H1 (cell line): ENCODE measurements around the gene CLASP2. TPM values are rescaled to one million over a fixed set of nuclear protein-coding genes. Genes with fewer than 3 reads are reported as not detected.

Experiments
- ASH2L ChIP-seq: fragments of 200-600, 300-600 bp; sonication (generic); IDR thresholded peaks from one replicate; pipeline ENCODE4 v1.7.1; 2017; ENCODE audit warnings: low read length
- BACH1 ChIP-seq: IDR thresholded peaks from 2 replicates; pipeline ENCODE4 v1.6.1; 2012; ENCODE audit warnings: low read length, improper control_type of control experiment
- BCL11A ChIP-seq, 2 experiments: IDR thresholded peaks; one replicate each; pipeline ENCODE4 v1.6.1; 2011; ENCODE audit warnings: low read depth in 2 of 2, low read length in 2 of 2, mild to moderate bottlenecking in 2 of 2
- BRCA1 ChIP-seq: IDR thresholded peaks from 2 replicates; pipeline ENCODE4 v1.6.1; 2012; ENCODE audit warnings: low read depth, low read length, improper control_type of control experiment
- CBX8 ChIP-seq: fragments of 300-800, 300-1000 bp; sonication (generic); IDR thresholded peaks from 2 replicates; pipeline ENCODE4 v1.7.1; 2016; ENCODE audit warnings: low read depth, low read length, borderline replicate concordance
- CEBPB ChIP-seq: IDR thresholded peaks from 2 replicates; pipeline ENCODE4 v1.6.1; 2012; ENCODE audit warnings: low read depth, low read length
- HDAC2 ChIP-seq, 2 experiments: fragments of 300-600 bp in 1 of 2; sonication (generic) in 1 of 2; IDR thresholded peaks; 2 replicates each; pipeline ENCODE4 v1.6.1; 2011 to 2012; ENCODE audit warnings: low read depth in 2 of 2, low read length in 2 of 2, mild to moderate bottlenecking in 2 of 2, moderate library complexity in 2 of 2, borderline replicate concordance in 1 of 2, inconsistent platforms in 1 of 2
- JUN ChIP-seq: IDR thresholded peaks from 2 replicates; pipeline ENCODE4 v1.6.1; 2011; ENCODE audit warnings: low read depth, mild to moderate bottlenecking, improper control_type of control experiment, low read length
- MAFK ChIP-seq: IDR thresholded peaks from 2 replicates; pipeline ENCODE4 v1.6.1; 2012; ENCODE audit warnings: low read depth, mild to moderate bottlenecking, improper control_type of control experiment, low read length
- MAX ChIP-seq: IDR thresholded peaks from 2 replicates; pipeline ENCODE4 v1.6.1; 2012; ENCODE audit warnings: inconsistent platforms
- NRF1 ChIP-seq: IDR thresholded peaks from 2 replicates; pipeline ENCODE4 v1.6.1; 2011; ENCODE audit warnings: mild to moderate bottlenecking, low read depth, low read length, improper control_type of control experiment
- POLR2A ChIP-seq, 2 experiments: IDR thresholded peaks; 1 replicate in 1 of 2; 2 replicates in 1 of 2; pipeline ENCODE4 v1.6.1; 2011; ENCODE audit warnings: low read depth in 2 of 2, low read length in 2 of 2, mild to moderate bottlenecking in 2 of 2; ENCODE audit errors: control extremely low read depth in 1 of 2
- POLR2AphosphoS5 ChIP-seq: IDR thresholded peaks from 2 replicates; pipeline ENCODE4 v1.6.1; 2011; ENCODE audit warnings: low read depth, low read length
- RBBP5 ChIP-seq: IDR thresholded peaks from 2 replicates; pipeline ENCODE4 v1.7.1; 2012; ENCODE audit warnings: low read depth, mild to moderate bottlenecking, inconsistent platforms, low read length, moderate library complexity, borderline replicate concordance
- SIN3A ChIP-seq, 2 experiments: IDR thresholded peaks in 1 of 2; conservative IDR thresholded peaks in 1 of 2; 2 replicates each; pipeline ENCODE4 v1.6.1; 2011 to 2012; ENCODE audit warnings: low read length in 2 of 2, improper control_type of control experiment in 1 of 2, low read depth in 1 of 2, mild to moderate bottlenecking in 1 of 2
- SIRT6 ChIP-seq: IDR thresholded peaks from one replicate; pipeline ENCODE4 v1.7.1; 2012; ENCODE audit warnings: low read length, inconsistent platforms
- SP1 ChIP-seq: IDR thresholded peaks from 2 replicates; pipeline ENCODE4 v1.6.1; 2011; ENCODE audit warnings: low read depth, low read length
- SP2 ChIP-seq: IDR thresholded peaks from 2 replicates; pipeline ENCODE4 v1.6.1; 2012; ENCODE audit warnings: mild to moderate bottlenecking, low read length, inconsistent platforms
- TBP ChIP-seq: IDR thresholded peaks from 2 replicates; pipeline ENCODE4 v1.6.1; 2011; ENCODE audit warnings: low read depth, low read length, improper control_type of control experiment
- TCF12 ChIP-seq: IDR thresholded peaks from 2 replicates; pipeline ENCODE4 v1.6.1; 2011; ENCODE audit warnings: low read depth, mild to moderate bottlenecking, low read length
- TEAD4 ChIP-seq: IDR thresholded peaks from 2 replicates; pipeline ENCODE4 v1.6.1; 2012; ENCODE audit warnings: low read depth, low read length, inconsistent platforms, mixed read lengths
- ZNF274 ChIP-seq: IDR thresholded peaks from 2 replicates; pipeline ENCODE4 v1.7.0; 2012; ENCODE audit warnings: low read length, borderline replicate concordance; ENCODE audit errors: extremely low read depth
- polyA plus RNA-seq, 7 experiments: library from polyadenylated mRNA; depleted of rRNA in 3 of 7; stranded (reverse) in 5 of 7; unstranded in 2 of 7; fragments of >200 nt in 5 of 7; fragments of 200-250 nt in 2 of 7; gene quantifications; 1 replicate in 5 of 7; 2 replicates in 1 of 7; 4 replicates in 1 of 7; pipeline versions ENCODE4 v1.2.1 to v1.2.3, GENCODE V29; 2011 to 2013; ENCODE audit warnings: missing spikeins in 2 of 7, mixed read lengths in 2 of 7
- total RNA-seq: library from RNA; stranded (reverse); fragmentation: NEBNext Ultra II Directional; extraction: Animal tissue kit (Norgen Biotek cat#: 25700); gene quantifications from 2 replicates; pipeline ENCODE4 v1.2.1, GENCODE V29; 2021
- TF ChIP-seq, protein P1 (sequence below): IDR thresholded peaks from 2 replicates; pipeline ENCODE4 v1.6.1; 2011; ENCODE audit warnings: low read depth, mild to moderate bottlenecking, low read length; ENCODE audit not compliant: insufficient read depth
- TF ChIP-seq, protein P2 (sequence below): IDR thresholded peaks from 2 replicates; pipeline ENCODE4 v1.6.1; 2012; ENCODE audit warnings: inconsistent platforms

CLASP2 gene
- total and polyA plus RNA-seq, 2 of the 8 experiments (the other 6 are each of a cell fraction or from before 2014, with no cell fraction given), result 21.7 to 58.0 TPM

- TF ChIP-seq TBP (no peak), ZNF274 (no peak), HDAC2 (IDR thresholded peaks at IDR 0.05; ENCODE audit: borderline replicate concordance in 1 of 2, low read depth in 2 of 2, low read length in 2 of 2) (peak in 1 of 2 experiments; percentile 23; a peak in 1 of 4 replicates), MAX (no peak), SIRT6 (no peak), SP2 (no peak), RBBP5 (0 out of 2 replicates have a peak, but pooled peaks have one; percentile 21), CEBPB (no peak), MAFK (no peak), TEAD4 (no peak), SP1 (peak; percentile 23; the same call in 1 of the 2 replicates), SIN3A (conservative IDR thresholded peaks at IDR 0.05 in 1 of 2, IDR thresholded peaks at IDR 0.05 in 1 of 2; ENCODE audit: low read depth in 1 of 2, low read length in 2 of 2) (peak; percentile 17 to 56; a peak in 1 of 4 replicates), TCF12 (peak; percentile 74; the same call in 1 of the 2 replicates), CBX8 (no peak), JUN (no peak), BACH1 (no peak), BRCA1 (no peak), NRF1 (peak; percentile 41; the same call in 1 of the 2 replicates), POLR2AphosphoS5 (no peak), POLR2A (IDR thresholded peaks at IDR 0.05; ENCODE audit: control extremely low read depth in 1 of 2, low read depth in 2 of 2, low read length in 2 of 2) (no peak), BCL11A (IDR thresholded peaks at IDR 0.05; ENCODE audit: low read depth in 2 of 2, low read length in 2 of 2) (no peak), ASH2L (peak; percentile 82)
- TF ChIP-seq, protein P1, sequence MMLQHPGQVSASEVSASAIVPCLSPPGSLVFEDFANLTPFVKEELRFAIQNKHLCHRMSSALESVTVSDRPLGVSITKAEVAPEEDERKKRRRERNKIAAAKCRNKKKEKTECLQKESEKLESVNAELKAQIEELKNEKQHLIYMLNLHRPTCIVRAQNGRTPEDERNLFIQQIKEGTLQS, result no peak
- TF ChIP-seq, protein P2, sequence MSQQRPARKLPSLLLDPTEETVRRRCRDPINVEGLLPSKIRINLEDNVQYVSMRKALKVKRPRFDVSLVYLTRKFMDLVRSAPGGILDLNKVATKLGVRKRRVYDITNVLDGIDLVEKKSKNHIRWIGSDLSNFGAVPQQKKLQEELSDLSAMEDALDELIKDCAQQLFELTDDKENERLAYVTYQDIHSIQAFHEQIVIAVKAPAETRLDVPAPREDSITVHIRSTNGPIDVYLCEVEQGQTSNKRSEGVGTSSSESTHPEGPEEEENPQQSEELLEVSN, result no peak
Observed at GRCh38 chr3:33658991-33659848, 58.8 kb downstream of the CLASP2 start (continued).
